Body of pancreas (tissue), 4 donors: ENCODE results near the gene SVEP1.
A peak's percentile ranks its signal among the peaks of the same experiment; 100 is the strongest.

ENCODE experiments used
- POLR2A ChIP-seq, 3 donors: fragments of 450-650 bp; IDR thresholded peaks; one replicate each; pipeline ENCODE4 v1.6.1; 2016; ENCODE audit warnings: antibody characterized with exemption in 3 of 3, mild to moderate bottlenecking in 2 of 3
- TF ChIP-seq, protein P1 (sequence below), 7 experiments: fragments of 450-650 bp in 4 of 7; fragments of 200-600 bp in 3 of 7; sonication (generic) in 3 of 7; IDR thresholded peaks; one replicate each; pipeline ENCODE4 v1.5.1; 2016 to 2019; ENCODE audit warnings: antibody characterized with exemption in 7 of 7

DNA sequence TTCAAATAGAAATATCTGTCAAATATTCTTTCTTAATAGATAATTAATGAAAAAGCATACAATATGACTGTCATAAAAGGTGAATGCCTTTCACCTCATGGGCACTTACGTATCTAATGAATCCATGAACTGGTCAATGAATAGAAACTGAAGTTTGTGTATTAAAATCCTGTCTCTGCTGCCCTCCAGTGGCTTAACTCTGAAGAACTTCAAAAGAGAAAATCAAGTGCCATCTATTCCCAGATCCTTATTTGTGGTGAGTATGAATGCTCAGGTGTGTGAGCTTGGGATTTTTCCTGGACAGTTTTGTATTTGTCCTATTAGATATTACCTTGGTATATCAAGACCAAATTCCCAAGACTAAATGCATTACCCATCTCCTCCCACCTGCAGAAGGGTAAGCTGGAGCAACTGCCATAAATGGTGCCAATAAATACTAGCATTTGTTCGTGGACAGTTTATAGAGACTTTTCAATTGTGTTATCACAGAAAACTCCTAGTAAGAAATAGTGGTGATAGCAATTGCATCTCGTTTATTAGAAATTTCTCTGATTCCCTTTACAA is 44.0 kb upstream of the SVEP1 start:
- TF ChIP-seq, protein P1, sequence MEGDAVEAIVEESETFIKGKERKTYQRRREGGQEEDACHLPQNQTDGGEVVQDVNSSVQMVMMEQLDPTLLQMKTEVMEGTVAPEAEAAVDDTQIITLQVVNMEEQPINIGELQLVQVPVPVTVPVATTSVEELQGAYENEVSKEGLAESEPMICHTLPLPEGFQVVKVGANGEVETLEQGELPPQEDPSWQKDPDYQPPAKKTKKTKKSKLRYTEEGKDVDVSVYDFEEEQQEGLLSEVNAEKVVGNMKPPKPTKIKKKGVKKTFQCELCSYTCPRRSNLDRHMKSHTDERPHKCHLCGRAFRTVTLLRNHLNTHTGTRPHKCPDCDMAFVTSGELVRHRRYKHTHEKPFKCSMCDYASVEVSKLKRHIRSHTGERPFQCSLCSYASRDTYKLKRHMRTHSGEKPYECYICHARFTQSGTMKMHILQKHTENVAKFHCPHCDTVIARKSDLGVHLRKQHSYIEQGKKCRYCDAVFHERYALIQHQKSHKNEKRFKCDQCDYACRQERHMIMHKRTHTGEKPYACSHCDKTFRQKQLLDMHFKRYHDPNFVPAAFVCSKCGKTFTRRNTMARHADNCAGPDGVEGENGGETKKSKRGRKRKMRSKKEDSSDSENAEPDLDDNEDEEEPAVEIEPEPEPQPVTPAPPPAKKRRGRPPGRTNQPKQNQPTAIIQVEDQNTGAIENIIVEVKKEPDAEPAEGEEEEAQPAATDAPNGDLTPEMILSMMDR (IDR thresholded peaks at IDR 0.05) = peak; percentile 38 to 80 (median 68)
- TF ChIP-seq POLR2A (IDR thresholded peaks at IDR 0.05) = no peak
